Pons (tissue), 1 donor: ENCODE results near the gene GPI.
"Not testable (repeated sequence)": the region's sequence is repeated elsewhere in the genome, so short reads cannot be mapped to it uniquely, and the experiment has no call there.

Experiments used
- DNase-seq: peaks from one replicate; pipeline ENCODE4 v3.0.0-alpha.2; 2016; ENCODE audit warnings: low spot score

Gene GPI

DNA sequence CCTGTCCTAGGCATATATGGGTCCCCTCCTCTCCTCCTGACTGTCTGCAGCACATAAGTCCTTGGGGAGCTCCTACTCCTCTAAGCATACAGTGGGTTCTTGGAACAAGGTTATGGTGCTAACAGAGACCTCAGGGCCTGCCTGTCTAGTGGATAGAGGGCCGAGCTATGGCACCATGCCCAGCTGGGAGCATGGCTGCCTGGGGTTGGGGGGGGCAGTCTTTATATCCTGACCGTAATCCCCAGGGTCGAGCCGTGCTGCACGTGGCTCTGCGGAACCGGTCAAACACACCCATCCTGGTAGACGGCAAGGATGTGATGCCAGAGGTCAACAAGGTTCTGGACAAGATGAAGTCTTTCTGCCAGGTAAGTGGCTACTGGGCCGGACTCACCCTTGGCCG, 3.3 kb downstream of the GPI start:
- no peak for DNase-seq

DNA sequence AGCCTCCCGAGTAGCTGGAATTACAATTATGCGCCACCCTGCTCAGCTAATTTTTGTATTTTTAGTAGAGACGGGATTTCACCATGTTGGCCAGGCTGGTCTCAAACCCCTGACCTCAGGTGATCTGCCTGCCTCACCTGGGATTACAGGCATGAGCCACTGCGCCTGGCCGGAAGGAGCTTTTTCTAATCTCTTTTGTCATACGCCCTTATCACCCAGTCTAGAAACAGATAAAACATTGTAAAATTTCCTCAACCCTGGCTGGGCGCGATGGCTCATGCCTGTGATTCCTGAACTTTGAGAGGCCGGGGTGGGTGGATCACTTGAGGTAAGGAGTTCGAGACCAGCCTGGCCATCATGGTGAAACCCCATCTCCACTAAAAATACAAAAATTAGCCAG, 4.2 kb downstream of the GPI start:
- not testable (repeated sequence) for DNase-seq

DNA sequence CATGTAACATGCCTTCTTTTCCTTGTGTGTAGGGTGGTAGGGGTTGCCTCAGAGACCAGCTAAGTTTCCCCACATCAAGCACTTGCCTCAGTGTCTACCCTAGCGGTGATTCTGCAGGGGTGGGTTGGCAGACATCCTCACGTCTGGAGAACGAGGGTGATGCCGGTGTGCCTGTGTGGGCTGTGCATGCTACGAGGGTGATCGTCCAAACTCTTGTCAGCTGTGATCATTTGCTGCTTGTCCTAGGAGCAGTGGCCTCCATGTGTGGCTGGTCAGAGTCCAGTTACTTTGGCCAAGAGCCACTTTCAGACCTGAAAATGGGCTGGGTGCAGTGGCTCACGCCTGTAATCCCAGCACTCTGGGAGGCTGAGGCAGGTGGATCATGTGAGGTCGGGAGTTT, 5.1 kb downstream of the GPI start:
- DNase-seq = no peak

DNA sequence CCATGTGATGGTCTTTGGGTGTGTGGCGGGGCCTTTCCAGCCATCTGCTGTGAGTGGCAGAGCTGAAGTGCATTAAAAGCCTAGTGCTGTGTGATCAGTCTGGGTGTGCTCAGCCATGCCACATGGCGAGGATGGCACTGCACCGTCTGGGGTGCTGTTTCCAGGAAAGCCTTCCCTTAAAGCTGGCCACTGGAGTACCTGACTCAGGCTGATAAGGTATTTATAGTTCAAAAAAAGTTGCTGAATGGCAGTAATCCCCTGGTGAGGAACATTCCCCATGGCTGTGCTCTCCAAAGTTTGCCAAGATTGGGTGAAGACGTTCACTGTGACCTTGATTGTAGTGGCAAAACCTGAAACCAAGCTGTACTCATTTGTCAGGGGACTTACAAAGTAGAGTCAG, 6.0 kb downstream of the GPI start:
- no peak for DNase-seq

DNA sequence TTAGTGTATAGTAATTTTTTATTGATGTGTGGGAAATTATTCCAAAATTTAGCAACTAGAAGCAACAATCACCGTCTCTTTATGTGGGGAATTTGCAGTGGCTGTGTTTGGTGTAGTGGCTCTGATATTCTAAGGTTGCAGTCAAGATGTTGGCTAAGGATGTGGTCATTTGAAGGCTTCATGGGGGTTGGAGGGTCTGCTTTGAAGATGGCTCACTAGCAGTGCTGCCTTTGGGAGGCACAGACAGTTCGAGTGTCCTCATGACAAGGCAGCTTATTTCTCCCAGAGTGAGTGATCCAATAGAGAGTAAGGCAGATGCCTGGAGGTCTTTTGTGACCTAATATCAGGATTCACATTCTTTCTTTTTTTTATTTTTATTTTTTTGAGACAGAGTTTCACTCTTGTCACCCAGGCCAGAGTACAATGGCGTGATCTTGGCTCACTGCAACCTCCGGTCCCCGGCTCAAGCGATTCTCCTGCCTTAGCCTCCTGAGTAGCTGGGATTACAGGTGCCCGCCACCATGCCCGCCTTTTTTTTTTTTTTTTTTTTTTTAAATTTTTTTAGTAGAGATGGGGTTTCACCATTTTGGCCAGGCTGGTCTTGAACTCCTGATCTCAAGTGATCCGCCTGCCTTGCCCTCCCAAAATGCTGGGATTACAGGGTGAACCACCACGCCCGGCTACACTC, 8.7 kb downstream of the GPI start:
- DNase-seq = no peak

DNA sequence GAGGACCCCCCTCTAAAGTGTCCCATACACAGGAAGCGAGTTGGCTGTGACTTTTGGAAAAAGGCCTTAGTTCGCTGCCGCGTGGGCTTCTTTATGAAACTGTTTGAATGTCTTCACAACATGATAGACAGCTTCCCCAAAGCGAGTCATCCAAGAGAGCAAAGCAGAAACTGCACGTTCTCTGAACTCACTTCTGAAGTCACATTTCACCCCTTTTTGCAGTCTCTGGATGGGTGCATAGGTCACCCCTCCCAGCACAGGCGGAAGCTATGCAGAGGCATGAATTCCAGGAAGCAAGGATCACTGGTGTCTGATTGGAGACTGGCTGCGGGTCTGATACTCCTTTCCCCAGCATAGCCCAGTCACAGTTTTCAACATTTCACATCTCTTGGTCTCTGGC, 10.6 kb downstream of the GPI start:
- DNase-seq = no peak

DNA sequence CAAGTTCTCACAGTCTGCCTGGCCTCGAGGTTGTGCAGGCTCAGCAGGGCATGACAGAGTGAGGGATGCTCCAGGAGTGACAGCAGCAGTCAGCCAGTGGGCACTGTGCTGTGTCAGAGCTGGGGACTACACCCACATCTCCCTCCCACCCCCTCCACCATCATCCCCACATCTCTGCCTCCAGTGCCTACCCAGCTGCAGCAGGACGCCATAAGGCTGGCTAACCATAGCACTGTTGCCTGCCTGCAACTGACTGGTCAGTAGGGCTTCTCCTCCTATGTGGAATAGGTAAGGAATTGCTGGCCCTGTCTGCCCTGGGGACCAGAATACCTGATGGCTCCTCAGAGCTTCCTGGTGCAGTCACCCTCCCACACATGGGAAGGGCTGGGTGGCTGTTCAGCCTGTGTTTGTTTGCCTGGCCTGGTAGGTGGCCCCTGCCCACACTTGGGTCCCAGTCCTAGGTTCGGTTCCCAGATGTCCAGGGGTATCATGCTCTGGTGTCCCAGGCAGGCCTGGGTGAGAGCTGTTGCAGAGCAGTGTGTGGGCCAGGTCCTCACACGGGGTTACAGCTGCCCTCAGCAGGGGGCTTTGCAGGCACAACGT, 15.7 kb downstream of the GPI start:
- no peak for DNase-seq

DNA sequence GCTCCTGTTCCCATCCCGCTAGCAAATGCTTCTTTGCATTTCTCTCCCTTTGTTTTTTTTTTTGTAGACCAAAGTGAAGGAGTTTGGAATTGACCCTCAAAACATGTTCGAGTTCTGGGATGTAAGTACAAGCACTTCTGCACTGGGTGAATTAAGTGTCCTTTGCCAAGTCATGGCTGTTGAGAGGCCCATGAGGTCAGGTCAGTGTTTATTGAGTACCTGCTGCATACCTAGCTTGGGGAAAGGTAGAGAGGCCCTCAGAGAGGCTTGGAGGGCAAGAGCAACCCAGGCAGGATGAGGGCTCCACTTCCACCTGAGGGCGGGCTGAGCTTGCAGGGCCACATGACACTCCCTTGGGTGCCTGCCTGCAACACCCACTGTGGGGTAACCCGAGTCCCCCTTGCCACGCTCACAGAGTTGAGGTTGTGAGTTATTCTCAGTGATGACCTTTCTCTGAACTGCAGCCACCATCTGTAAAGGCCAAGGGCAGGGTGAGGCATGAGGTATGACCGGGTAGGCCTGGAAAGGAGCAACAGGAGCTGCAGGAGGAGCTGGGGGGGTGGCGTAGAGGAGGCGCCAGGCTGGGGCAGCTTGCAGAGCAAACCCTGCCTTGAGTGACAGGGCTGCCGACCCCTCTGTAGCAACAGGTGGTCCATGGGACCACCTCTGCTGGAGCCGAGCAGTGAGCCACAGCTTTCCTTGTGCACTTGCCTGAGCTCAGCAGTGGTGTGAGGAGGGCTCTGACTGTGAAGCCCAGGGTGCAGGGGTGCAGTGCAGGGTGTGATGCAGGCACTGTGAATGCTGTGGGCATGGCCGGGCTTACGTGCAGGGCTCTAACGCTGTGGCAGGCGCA, 16.6 kb downstream of the GPI start:
- DNase-seq = no peak

DNA sequence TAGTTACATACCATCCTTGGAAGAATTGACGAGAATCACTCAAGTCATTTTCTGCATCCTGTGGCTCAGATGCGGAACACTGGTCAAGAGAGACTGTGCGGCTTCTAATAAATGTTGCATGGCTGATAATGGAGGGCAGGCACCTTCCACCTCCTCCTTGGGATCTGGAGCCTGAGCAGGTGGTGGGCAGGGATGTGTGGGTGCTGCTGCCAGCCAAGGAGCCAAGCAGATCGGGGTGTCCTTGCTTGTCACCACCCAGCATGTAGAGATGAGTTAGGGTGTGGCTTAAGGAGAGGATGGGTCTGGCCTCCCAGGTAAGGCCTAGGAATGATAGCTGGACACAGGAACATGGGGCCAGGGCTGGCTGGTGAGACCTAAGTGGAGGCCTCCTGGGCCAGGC, 17.5 kb downstream of the GPI start:
- DNase-seq = no peak

DNA sequence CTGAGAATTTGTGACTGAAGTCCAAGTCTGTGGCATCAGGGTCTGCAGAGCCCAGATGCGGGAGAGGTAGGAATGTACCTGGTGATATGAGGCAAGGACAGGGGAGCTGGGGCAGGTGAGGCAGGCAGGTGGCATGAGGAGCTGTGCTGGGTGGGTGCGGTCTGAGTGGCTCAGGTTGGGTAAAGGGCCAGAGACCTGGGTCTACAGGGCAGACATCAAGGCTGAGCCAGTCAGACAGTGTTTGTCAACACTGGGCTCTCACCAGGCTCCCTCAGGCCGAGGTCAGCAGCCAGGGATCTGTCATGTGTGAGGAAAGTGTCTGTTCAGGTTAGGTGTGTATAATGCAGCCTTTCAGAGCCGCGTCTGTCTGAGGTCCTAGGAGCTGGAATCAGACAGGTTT, 18.6 kb downstream of the GPI start:
- no peak for DNase-seq

DNA sequence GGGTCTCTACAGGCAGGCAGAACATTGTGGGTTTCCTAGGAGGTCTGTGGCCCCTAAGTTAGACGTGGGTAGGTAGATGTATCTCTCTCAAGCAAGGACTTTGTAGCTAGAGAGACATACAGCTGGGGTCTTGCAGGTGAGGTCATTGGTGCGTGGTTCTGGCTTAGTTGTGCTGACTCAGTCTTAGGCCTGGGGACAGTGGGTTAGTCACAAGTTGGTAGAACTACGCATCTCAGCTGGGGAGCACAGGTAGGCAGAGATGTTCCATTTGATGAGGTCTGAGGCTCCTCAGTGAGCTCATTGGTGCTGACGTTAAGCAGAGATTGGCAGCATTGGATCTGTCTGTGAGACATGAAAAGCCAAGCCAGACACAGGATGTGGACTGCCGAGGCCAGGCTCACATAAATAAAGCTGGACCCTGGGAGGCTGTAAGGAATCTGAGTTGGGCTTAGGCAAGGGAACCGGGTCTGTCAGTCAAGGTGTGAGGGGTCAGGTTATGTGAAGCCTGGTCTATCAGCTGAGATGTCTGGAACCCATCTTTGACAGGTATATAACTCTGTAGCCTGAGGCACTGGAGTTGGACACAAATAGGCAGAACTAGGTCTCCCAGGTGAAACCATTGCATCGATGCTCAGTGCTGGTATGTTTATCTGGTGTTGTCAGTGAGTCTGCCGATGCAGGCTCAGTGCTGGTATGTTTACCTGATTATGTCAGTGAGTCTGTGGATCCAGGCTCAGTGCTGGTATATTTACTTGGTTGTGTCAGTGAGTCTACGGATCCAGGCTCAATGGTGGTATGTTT, 21.8 kb downstream of the GPI start:
- no peak for DNase-seq

DNA sequence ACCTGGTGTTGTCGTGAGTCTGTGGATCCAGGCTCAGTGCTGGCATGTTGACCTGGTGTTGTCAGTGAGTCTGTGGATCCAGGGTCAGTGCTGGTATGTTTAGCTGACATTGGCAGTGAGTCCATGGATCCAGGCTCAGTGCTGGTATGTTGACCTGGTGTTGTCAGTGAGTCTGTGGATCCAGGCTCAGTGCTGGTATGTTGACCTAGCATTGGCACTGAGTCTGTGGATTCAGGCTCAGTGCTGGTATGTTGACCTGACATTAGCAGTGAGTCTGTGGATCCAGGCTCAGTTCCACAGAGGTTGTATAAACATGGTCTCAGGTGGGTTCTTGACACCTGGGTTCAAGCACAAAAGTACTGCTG, 22.4 kb downstream of the GPI start:
- DNase-seq = no peak

DNA sequence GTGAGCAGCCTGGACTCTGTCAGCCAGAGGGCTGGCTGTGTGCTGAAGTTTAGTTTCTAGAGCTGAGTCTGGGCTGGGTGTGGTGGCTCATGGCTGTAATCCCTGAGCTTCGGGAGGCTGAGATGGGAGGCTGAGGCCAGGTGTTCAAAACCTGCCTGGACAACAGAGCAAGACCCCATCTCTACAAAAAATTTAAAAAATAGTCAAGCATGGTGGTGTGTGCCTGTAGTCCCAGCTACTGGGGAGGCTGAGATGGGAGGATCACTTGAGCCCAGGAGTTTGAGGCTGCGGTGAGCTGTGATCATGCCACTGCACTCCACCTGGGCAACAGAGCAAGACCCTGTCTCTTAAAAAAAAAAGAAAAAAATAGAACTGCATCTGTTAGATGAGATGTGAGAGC, 23.7 kb downstream of the GPI start:
- not testable (repeated sequence) for DNase-seq

DNA sequence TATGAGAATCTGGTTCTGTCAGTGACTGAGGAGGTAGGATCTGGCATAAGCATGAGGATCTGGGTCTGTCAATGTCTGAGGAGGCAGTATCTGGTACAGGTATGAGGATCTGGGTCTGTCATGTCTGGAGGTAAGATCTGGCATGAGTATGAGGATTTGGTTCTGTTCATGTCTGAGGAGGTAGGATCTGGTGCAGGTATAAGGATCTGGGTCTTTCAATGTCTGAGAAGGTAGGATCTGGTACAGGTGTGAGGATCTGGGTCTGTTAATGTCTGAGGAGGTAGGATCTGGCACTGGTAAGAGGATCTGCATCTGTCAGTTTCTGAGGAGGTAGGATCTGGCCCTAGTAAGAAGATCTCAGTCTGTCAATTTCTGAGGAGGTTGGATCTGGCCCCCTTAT, 26.8 kb downstream of the GPI start:
- DNase-seq = no peak

DNA sequence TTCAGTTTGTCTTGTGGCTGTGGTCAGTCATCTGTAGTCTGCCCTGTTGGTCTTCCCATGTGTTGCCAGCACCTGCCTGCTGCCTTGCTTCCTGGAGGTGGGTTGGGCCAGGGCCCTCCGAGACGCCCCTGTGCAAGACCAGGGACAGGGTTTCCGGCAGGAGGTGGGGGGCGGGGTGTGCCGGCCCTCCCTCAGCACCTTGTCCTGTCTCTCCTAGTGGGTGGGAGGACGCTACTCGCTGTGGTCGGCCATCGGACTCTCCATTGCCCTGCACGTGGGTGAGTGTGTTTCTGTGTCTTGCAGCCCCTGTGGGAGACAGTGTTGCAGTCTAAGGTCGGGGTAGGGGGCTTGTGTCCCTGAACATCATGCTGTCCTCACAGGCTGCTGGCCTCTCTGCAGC, 28.0 kb downstream of the GPI start:
- DNase-seq = no peak

DNA sequence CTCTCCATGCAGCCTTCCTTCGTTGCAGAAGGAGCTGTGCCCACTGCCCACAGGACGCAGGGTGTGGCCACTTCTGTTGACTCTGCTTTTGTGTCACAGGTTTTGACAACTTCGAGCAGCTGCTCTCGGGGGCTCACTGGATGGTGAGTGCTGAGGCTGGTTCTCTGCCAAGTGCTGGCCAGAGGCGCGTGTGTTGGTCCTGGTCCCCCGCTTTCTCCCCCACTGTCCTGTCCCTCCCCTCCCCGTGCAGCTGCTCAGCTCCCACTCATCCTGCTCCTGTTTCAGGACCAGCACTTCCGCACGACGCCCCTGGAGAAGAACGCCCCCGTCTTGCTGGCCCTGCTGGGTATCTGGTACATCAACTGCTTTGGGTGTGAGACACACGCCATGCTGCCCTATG, 28.6 kb downstream of the GPI start:
- no peak for DNase-seq

DNA sequence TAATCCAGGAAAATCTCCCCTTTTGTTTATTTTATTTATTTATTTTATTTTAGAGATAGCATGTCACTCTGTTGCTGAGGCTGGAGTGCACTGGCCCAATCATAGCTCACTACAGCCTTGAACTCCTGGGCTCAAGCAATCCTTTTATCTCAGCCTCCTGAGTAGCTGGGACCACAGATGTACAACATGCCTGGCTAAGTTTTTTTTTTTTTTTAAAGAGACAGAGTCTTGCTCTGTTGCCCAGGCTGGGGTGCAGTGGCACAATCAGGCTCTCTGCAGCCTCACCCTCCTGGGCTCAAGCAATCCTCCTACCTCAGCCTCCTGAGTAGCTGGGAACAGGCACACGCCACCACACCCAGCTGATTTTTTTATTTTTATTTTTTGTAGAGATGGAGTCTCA, 32.9 kb downstream of the GPI start:
- no peak for DNase-seq

DNA sequence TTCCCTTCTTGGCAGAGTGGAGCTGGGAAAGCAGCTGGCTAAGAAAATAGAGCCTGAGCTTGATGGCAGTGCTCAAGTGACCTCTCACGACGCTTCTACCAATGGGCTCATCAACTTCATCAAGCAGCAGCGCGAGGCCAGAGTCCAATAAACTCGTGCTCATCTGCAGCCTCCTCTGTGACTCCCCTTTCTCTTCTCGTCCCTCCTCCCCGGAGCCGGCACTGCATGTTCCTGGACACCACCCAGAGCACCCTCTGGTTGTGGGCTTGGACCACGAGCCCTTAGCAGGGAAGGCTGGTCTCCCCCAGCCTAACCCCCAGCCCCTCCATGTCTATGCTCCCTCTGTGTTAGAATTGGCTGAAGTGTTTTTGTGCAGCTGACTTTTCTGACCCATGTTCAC, 34.9 kb downstream of the GPI start:
- no peak for DNase-seq

DNA sequence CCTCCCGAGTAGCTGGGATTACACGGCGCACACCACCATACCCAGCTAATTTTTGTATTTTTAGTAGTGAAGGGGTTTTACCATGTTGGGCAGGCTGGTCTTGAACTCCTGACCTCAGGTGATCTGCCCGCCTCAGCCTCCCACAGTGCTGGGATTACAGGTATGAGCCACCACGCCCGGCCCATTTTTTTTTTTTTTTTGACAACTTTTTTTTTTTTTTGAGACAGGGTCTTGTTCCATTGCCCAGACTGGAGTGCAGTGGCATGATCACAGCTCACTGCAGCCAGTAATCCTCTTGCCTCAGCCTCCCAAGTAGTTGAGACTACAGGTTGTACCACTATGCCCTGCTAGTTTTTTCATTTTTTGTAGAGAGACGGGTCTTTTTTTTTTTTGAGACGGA, 35.8 kb downstream of the GPI start:
- not testable (repeated sequence) for DNase-seq

DNA sequence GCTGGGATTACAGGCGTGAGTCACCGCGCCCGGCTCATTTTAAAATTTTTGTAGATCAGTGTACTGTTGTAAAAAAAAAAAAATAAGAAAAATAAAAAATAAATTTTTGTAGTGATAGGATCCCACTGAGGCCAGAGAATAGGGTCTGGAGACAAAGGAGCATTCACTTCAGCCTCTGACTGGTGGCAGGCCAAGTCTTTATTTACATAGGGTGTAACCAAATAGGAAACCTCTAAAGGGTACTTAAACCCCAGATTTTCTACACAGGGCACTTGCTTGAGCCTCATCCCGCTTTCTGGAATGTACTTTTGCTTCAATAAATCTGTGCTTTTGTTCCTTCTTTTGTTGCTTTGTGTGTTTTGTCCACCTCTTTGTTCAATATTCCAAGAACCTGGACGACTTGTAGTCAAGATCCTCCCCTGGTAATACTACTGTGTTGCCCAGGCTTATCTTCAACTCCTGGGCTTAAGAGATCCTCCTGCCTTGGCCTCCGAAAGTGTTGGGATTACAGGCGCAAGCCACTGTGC, 37.1 kb downstream of the GPI start:
- no peak for DNase-seq

DNA sequence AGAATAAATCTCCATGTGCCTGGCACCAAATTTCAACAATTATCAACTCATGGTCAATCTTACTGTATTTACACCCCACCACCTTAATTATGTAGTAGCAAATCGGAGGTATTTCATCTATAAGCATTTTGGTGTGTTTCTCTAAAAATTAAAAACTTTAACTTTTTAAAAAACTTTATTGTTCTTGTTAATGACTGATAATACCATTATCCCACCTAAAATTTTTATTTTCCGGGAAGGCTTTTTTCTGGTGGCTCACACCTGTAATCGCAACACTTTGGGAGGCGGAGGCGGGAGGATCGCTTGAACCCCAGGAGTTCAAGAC, 38.8 kb downstream of the GPI start:
- no peak for DNase-seq

DNA sequence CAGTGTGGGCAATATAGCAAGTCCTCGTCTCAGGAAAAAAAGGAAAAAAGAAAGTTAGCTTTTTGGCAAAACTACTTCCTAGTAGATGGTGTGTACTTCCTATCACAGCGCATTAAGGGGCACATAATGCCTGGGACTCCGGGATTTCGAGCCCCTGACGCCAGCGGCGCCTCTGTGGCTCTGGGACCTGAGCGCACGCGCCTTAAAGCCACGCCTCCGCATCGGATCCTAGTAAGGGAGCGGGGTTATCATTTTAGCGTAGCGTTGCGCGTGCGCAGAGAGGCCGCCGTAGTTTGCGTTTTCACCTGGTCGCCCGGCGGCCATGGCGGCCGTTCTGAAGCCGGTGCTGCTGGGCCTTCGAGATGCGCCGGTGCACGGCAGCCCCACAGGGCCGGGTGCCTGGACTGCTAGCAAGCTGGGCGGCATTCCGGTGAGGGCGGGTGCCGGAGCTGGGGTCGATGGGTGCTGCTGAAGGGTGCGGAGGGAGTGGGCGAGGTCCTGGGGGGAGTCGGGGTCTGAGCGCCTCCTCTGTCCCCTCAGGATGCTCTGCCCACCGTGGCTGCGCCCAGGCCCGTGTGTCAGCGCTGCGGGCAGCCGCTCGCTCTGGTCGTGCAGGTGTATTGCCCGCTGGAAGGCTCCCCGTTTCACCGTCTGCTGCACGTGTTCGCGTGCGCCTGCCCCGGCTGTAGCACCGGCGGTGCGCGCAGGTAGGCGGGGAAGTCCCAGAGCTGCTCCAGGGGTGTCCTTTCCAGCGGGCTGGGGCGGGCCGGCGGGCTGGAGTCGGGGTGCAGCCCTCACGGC, 39.3 kb downstream of the GPI start, which contains the start of gene PDCD2L:
PDCD2L (plus strand) TSS at position 291 of the 801 bp plus-strand sequence; CDS start at position 323, 32 bp downstream.
- peak; percentile 76 for DNase-seq
